Bone marrow (tissue), 2 donors: Measurements from ENCODE around the gene AMIGO3.
"Not testable (repeated sequence)": the region's sequence is repeated elsewhere in the genome, so short reads cannot be mapped to it uniquely, and the experiment has no call there.

Source experiments
- DNase-seq, 2 donors: peaks; one replicate each; lab custom pipeline; 2025; lab: John Stamatoyannopoulos, UW

AMIGO3 gene, protein sequence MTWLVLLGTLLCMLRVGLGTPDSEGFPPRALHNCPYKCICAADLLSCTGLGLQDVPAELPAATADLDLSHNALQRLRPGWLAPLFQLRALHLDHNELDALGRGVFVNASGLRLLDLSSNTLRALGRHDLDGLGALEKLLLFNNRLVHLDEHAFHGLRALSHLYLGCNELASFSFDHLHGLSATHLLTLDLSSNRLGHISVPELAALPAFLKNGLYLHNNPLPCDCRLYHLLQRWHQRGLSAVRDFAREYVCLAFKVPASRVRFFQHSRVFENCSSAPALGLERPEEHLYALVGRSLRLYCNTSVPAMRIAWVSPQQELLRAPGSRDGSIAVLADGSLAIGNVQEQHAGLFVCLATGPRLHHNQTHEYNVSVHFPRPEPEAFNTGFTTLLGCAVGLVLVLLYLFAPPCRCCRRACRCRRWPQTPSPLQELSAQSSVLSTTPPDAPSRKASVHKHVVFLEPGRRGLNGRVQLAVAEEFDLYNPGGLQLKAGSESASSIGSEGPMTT

DNA sequence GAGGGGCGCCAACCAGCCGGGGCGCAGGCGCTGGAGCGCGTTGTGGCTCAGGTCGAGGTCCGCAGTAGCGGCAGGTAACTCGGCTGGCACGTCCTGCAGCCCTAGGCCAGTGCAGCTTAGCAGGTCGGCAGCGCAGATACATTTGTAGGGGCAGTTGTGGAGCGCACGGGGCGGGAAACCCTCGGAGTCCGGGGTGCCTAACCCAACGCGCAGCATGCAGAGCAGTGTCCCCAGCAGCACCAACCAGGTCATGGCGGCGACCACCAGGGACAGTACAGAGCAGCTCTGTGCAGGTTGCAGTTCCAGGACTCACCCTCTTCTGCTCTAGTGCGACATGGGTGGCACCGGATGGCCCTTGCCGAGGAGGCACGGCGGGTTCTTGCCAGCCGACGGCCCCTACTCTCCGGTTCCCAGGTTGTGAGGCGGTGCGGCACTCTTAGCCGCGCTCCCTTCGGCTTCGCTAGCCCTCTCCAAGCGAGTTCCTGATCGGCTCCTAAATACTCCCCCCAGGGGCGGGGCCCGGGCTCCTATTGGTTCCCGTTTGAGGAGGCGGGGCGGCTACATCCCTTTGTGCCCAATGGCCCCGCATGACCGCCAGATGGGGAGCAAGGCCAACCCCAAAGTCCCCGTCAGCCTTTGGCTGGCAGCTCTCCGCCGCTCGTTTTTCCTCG lies at the start of gene AMIGO3:
Gene AMIGO3 (minus strand): TSS at position 471 of the 671 bp plus-strand sequence. CDS start 219 bp downstream, at position 252.
- peak; percentile 81 to 88 for DNase-seq

DNA sequence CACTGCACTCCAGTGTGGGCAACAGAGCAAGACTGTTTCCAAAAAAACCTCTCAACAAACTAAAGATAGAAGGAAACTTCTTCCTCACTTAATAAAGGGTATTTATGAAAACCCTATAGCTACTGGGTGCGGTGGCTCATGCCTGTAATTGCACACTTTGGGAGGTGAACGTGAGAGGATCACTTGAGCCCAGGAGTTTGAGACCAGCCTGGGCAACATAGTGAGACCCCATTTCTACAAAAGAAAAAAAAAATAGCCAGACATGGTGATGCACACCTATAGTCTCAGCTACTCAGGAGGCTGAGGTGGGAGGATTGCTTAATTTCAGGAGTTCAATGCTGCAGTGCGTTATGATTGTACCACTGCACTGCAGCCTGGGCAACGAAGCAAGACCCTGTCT lies 44.5 kb upstream of the AMIGO3 start:
- DNase-seq = no peak

DNA sequence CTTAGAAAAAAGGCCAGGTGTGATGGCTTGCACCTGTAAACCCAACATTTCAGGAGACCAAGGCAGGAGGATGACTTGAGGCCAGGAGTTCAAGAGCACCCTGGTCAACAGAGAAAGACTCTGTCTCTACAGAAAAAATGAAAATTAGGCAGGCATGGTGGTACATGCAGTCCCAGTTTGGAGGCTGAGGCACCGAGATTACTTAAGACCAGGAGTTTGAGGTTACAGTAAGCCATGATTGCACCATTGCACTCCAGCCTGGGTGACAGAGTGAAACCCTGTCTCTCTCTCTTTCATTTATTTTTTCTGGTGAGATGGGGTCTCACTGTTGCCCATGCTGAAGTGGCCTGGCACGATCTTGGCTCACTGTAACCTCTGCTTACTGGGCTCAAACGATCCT lies 42.2 kb upstream of the AMIGO3 start:
- DNase-seq = no peak

DNA sequence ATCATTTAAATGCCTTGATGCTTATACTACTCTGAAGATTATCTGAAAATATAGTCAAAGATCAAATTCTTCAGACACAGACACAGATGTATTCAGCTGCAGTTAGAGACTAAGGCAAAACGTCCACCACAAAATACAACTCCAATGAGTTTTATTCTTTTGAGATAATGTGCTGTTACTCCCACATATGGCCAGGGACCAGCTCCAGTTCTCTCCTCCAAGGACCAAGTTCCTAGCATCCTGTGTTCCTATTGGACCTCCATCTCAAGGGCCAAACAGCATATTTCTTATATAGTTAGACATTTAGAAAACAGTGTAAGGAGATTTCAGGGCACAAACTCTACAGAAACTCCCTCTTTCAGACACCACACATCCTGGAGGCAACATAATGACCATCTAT lies 39.7 kb upstream of the AMIGO3 start:
- no peak for DNase-seq

DNA sequence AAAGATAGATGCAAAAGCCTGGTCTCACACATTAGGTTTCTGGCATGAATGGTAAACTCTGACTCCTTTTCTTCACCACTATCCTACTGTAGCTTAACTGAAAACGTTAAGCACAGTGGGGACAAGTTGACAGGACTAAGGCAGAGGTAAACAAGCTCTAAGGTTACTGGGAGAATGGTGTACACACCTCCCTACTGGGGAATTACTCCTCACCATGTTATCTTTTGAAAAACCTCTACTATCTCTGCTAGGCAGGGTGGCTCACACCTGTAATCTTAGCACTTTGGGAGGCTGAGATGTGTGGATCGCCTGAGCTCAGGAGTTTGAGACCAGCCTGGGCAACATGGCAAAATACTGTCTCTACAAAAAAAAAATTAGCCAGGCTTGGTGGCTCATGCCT lies 37.7 kb upstream of the AMIGO3 start:
- no peak for DNase-seq

DNA sequence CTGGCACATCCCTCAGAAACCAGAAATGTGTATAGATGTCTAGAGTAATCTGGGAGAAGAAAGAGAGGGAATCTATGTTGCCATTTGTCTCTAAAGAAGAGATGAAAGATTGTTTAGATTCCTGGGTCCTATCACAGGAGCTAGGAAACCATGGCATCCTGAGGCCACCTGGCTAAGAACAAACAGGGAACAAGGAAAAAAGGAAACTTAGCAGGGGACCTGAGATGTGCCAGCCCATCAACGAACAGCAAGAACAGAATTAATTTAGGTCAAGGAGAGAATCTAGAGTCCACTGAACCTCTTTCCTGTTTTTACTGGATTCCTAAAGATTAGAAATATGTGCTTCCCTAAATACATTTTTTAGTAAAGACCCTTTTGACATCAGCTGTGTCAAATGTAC lies 36.6 kb upstream of the AMIGO3 start:
- DNase-seq = no peak

DNA sequence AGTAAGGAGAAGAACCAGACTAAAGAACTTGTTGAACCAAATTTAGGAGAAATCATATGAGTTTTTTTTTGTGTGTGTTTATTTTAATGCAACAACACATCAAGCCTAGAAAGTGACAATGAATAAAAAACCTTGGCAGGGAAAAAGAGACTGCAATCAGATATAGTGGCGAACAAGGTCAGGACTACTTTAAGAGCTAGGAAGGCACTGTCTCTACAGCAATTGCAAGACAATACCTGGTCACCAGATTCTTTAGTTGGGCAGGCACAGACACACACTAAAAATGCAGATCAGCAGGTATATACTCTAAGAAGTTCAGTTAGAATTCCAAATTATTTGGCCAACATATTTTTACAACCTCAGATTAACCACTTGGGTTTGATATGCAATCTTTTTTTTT lies 35.1 kb upstream of the AMIGO3 start:
- no peak for DNase-seq

DNA sequence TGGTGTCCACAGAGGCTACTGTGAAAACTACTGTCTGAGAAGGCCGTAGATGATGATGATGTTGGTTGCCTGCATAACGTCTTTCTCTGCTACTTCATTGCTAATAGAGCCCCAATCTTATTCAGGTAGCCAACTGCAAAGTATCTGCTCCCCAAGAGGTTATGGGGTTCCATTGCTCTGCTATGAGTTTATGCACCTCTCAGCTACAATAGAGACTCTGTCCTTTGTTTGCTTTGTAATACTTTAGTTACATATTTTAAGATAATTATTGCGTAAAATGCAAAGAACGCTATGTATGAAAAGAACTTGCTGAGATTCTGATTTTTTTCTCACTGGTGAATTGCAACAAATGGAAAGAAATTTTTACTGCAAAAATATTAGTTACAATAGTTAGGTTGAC lies 32.0 kb upstream of the AMIGO3 start:
- no peak for DNase-seq

DNA sequence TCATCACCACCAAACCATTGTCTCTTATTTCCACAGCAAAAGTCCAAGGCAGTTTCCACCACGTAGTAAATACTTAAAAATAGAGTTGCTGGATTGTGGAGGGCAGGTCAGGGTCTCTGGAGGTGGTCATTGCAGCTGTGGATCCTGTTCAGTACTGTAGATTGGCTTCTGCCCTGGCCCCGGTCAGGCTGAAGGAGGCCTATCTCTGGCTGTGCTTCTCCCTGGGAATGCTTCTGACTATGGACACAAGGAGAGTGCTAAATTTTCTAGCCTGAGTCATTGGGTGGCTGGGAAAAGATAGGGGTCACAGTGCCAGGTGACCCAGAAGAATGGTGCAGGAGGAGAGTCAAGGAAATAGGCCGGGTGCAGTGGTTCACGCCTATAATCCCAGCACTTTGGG lies 30.6 kb upstream of the AMIGO3 start:
- DNase-seq = no peak

DNA sequence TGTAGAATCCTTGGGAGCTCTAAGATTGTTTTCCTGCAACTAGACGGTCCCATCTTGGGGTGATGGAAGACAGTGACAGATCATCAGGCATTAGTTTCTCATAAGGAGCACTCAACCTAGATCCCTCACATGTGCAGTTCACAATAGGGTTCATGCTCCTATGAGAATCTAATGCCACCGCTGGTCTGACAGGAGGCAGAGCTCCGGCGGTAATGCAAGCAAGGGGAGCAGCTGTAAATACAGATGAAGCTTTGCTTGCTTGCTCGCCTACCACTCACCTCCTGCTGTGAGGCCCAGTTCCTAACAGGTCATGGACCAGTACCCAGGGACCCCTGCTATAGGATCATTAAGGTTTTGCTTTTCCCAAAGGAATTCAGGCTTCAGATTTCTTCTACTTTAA lies 29.4 kb upstream of the AMIGO3 start:
- DNase-seq = not testable (repeated sequence)

DNA sequence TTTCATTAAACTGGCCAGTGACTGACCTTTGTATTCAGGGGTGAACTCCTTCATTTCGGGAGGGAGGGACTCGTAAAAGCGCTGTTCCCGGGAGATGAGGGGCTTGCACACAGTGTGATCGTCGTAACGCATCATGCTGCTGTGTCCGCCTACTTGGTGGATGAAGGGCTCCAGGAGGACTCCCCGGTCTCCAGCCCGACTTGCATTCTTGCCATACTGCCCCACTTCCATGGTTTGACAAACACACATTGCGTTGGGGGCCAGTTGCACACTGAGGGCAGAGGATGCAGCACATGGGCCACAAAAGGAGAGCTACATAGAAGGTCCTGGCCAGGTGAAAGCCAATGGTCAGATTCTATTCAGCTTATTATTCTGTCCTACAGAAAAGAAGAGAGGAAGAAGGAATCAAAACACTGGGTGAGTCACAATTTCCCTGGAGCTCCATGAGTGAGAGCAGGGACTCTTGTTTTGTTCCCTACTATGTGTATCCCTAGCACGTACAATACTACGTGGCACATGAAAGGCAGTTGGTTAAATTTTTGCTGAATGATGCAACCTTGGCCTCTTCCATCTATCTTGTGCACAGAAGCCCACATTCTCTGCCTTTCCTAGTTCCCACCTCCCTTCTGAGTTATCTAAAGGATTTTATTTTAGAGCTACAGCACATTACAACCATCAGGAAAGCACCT lies 28.5 kb upstream of the AMIGO3 start:
- no peak for DNase-seq

DNA sequence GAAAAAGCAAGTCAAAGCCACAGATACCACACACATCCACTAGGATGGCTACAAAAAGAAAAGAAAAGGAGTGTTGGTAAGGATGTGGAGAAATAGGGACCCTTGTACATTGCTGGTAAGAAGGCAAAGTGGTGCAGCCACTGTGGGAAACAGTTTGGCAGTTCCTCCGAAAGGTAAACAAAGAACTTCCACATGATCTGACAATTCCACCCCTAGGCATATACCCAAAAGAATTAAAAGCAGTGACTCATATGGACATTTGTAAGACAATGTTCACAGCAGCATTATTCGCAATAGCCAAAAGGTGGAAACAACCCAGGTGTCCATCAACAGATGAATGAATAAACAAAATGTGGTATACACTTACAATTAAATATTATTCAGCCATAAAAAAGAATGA lies 26.5 kb upstream of the AMIGO3 start:
- no peak for DNase-seq

DNA sequence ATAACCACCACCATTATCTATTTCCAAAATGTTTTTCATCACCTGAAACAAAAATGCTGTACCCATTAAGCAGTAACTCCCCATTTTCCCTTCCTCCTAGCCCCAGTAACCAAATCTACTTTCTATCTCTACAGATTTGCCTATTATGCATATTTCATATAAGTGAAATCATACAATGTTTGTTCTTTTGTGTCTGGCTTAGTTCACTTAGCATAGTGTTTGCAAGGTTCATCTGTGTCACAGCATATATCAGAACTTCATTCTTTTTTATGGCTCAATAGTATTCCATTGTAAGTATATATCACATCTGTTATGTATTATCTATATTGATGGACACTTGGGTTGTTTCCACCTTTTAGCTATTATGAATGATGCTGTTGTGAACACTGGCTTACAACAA lies 20.9 kb upstream of the AMIGO3 start:
- no peak for DNase-seq

DNA sequence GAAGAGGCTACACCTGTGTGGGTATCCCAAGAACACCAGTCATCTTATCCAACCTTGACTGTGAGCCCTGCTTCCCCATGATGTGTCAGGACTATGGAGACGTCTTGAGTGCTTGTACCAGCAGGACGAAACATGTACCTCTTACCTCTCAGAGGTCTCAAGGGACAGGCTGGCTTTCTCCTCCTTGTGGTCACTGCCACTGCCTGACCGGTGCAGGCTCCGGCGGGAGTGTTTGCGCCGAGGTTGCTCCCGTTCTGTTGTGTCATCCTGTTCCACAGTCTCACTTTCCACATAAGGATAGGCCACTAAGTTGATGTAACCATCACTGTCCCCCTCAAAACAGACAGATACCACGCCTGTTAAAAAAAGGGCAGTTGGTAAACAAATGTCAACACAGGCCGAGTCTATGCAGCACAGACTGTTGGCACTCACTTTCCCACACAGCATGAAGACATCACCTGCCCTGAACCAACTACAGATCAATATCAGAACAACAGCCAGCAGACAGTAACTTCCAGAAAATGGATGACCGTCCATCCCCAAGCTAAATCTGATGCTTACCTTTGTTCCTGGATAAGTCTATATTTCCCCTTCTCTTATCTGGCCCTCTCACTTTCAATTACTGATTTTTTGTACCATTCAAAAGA lies 18.7 kb upstream of the AMIGO3 start:
- no peak for DNase-seq

DNA sequence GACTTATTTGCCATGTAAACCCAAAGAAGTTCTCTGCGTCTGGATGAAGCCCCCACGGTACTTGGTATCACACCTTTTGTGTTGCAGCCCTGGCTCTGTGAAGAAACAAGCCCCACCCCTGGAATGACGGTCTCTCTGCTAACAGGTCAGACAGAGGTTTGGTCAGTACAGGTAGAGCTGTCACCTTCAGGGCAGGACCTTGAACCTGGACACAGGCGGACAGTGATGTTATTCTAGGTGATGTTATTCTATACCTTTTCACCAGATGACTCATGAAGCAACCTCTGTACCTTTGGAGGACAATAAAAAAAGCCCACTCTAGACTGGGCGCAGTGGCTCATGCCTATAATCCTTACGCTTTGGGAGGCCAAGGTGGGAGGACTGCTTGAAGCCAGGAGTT lies 15.3 kb upstream of the AMIGO3 start:
- no peak for DNase-seq

DNA sequence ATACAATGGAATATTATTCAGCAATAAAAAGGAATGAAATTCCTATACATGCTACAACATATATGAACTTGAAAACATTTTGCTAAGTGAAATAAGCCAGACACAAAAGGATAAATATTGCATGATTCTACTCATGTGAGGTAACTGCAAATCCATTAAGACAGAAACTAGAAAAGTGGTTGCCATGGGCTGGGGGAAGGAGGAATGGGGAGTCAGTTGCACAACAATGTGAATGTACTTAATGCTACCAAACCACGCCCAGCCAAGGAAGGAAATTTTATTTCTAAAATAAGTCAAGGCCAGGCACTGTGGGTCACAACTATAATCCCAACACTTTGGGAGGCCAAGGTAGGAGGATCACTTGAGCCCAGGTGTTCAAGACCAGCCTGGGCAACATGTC lies 14.1 kb upstream of the AMIGO3 start:
- DNase-seq = no peak

DNA sequence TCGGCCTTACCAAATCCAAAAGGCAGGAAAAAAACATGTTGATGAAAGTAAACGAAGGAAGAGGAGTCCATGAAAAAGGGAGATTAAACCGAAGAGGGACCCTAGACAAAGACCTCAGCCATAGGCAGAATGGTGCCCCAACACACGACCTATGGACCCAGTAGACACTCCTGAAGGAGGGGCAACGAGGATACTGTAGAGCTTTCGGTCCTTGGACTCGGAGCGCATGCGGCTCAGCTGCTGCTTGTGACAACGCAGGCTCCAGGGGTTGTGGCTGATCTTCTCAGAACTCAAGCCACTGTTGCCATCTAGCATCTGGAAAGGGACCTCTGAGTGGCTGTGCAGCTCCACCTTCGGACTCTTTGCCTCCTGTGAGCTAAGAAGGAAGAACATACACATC lies 13.1 kb upstream of the AMIGO3 start:
- DNase-seq = no peak

DNA sequence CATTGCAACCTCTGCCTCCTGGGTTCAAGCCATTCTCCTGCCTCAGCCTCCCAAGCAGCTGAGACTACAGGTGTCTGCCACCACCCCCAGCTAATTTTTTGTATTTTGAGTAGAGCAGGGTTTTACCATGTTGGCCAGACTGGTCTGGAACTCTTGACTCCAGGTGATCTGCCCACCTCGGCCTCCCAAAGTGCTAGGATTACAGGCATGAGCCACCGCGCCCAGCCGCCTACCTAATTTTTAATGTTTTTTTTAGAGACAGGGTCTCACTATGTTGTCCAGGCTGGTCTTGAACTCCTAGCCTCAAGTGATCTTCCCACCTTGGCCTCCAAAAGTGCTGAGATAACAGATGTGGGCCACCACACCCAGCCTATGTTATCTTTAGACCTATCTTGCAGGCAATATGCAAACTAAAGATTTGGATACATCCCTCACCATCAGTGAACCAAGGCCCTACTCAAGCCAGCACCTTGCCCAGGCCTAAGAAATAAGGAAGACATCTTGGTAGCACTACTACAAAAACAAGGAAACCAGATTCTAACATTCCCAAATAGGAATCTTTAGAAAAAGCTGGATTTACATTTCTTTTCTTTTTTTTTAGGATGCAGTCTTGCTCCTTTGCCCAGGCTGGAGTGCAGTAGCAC lies 10.6 kb upstream of the AMIGO3 start:
- DNase-seq = no peak

DNA sequence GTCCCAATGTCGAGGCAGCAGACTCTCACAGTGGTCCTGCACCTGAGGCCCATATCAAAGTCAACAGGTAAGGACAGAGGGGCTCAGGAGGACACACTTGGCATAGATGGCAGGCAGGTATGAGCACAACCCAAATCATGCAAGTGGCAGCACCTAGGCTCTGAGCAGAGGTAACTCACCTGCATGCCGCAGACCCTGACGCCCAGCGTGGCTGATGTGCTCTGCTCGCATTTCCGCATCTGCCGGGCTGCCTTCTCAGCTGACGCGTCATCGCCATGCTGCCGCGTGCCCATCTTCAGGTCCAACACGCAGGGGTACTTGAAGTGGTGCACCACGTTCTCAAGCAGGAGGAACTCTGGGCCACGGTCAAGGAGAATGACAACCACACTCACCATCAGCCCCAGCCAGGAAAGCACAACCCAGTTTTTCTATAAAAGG lies 8.5 kb upstream of the AMIGO3 start:
- no peak for DNase-seq

DNA sequence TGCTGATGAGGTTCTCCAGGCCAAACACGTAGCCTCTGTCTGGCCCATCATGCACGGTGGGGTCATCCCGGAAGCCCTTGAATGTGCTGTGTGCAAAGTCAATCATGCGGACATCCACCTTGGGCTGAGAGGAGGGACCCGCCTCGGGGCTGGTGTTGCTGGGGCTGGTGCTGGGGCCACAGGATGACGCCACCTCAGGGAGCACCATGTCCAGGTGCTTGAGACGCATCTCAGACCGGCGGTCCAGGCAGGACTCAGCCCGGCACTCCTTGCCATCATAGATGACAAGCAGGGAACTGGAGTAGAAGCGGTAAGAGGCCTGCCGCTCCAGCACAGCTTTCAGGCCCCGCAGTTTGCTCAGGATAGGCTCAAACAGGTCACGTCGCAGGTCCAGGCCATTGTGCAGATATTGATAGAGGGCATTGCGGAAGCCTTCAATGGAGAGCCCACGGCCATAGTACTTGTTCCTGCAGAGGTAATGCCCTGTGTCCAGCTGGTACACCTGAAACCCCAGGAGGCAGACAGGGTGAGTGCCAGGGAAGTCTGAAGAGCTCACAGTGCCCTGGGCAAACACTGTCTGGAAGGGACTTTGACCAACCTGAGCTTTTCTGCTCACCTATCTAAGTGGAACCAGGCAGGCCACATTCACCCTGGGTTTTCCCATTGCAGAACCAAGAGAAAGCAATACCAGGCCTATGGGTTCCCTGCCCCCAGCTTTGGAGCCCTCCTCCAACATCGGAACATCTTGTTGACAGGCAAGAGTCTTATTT lies 7.9 kb upstream of the AMIGO3 start:
- no peak for DNase-seq
